Gastrocnemius medialis (tissue), 4 donors: ENCODE measurements around the gene SLC7A6OS.

Experiments
- POLR2A ChIP-seq, 2 donors: fragments of 450-650 bp; IDR thresholded peaks; one replicate each; pipeline ENCODE4 v1.6.1; 2017; ENCODE audit warnings: antibody characterized with exemption in 2 of 2, mild to moderate bottlenecking in 2 of 2, moderate library complexity in 2 of 2
- TF ChIP-seq, protein P1 (sequence below), 5 experiments: fragments of 450-650 bp in 3 of 5; fragments of 200-600 bp in 2 of 5; sonication (generic) in 2 of 5; IDR thresholded peaks in 4 of 5; conservative IDR thresholded peaks in 1 of 5; 1 replicate in 4 of 5; 2 replicates in 1 of 5; pipeline ENCODE4 v1.5.1; 2016 to 2019; ENCODE audit warnings: antibody characterized with exemption in 5 of 5, mild to moderate bottlenecking in 3 of 5, moderate library complexity in 3 of 5

DNA sequence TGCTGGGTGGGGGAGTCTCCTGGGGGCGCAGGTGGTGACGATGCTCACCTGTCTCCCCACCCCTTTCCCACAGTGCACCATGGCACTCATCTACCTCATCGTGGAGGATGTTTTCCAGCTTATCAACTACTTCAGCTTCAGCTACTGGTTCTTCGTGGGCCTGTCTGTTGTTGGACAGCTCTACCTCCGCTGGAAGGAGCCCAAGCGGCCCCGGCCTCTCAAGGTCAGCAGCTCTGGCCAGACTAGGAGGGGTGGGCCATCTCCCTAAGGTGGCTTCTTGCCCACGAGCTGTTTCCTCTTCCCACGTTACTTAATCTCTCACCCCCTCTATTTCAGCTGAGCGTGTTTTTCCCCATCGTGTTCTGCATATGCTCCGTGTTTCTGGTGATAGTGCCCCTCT, 14.5 kb downstream of the SLC7A6OS start:
- TF ChIP-seq POLR2A (IDR thresholded peaks at IDR 0.05), result no peak
- TF ChIP-seq, protein P1, sequence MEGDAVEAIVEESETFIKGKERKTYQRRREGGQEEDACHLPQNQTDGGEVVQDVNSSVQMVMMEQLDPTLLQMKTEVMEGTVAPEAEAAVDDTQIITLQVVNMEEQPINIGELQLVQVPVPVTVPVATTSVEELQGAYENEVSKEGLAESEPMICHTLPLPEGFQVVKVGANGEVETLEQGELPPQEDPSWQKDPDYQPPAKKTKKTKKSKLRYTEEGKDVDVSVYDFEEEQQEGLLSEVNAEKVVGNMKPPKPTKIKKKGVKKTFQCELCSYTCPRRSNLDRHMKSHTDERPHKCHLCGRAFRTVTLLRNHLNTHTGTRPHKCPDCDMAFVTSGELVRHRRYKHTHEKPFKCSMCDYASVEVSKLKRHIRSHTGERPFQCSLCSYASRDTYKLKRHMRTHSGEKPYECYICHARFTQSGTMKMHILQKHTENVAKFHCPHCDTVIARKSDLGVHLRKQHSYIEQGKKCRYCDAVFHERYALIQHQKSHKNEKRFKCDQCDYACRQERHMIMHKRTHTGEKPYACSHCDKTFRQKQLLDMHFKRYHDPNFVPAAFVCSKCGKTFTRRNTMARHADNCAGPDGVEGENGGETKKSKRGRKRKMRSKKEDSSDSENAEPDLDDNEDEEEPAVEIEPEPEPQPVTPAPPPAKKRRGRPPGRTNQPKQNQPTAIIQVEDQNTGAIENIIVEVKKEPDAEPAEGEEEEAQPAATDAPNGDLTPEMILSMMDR (IDR thresholded peaks at IDR 0.05 in 4 of 5, conservative IDR thresholded peaks at IDR 0.05 in 1 of 5), result no peak
